Measurements from ENCODE around the gene STX17. TPM values are rescaled to one million over a fixed set of nuclear protein-coding genes. Genes with fewer than 3 reads are reported as not detected.

Gene STX17
- total RNA-seq, 1 donor: 35.0 TPM

- no peak for DNase-seq (ENCODE audit: low read depth)
- no peak overlapping the region for H3K4me3 ChIP-seq (ENCODE audit: low read depth, low read length)
- TF ChIP-seq, protein P1, sequence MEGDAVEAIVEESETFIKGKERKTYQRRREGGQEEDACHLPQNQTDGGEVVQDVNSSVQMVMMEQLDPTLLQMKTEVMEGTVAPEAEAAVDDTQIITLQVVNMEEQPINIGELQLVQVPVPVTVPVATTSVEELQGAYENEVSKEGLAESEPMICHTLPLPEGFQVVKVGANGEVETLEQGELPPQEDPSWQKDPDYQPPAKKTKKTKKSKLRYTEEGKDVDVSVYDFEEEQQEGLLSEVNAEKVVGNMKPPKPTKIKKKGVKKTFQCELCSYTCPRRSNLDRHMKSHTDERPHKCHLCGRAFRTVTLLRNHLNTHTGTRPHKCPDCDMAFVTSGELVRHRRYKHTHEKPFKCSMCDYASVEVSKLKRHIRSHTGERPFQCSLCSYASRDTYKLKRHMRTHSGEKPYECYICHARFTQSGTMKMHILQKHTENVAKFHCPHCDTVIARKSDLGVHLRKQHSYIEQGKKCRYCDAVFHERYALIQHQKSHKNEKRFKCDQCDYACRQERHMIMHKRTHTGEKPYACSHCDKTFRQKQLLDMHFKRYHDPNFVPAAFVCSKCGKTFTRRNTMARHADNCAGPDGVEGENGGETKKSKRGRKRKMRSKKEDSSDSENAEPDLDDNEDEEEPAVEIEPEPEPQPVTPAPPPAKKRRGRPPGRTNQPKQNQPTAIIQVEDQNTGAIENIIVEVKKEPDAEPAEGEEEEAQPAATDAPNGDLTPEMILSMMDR (IDR thresholded peaks at IDR 0.05; ENCODE audit: insufficient read depth, low read depth, low read length): no peak
Observed at GRCh38 chr9:99903393-99903792, 3.1 kb upstream of the STX17 start.

- DNase-seq (ENCODE audit: low read depth): no peak
- TF ChIP-seq, protein P1 (IDR thresholded peaks at IDR 0.05; ENCODE audit: insufficient read depth, low read depth, low read length): no peak
- H3K4me3 ChIP-seq (ENCODE audit: low read depth, low read length): peak overlapping the region; percentile 82
Observed at GRCh38 chr9:99905833-99906402, 536 bp upstream of the STX17 start.

GRCh38 chr9:99907208-99907532 is 716 bp downstream of the STX17 start:
- TF ChIP-seq, protein P1 (IDR thresholded peaks at IDR 0.05; ENCODE audit: insufficient read depth, low read depth, low read length): no peak
- no peak for DNase-seq (ENCODE audit: low read depth)
- H3K4me3 ChIP-seq (ENCODE audit: low read depth, low read length): peak overlapping the region; percentile 82

DNA sequence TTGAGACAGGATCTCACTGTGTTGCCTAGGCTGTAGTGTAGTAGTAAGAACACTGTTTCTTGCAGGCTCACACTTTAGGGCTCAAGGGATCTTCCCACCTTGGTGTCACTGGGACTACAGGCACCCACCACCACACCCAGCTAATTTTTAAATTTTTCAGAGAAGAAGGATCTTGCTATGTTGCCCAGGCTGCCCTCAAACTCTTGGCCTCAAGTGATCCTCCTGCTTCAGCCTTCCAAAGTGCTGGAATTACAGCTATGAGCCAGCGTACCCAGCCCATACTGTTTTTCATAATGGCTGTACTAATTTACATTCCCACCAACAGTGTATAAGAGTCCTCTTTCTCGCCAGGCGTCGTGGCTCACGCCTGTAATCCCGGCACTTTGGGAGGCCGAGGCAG is 5.1 kb downstream of the STX17 start:
- H3K4me3 ChIP-seq (ENCODE audit: low read depth, low read length): no peak overlapping the region
- TF ChIP-seq, protein P1 (IDR thresholded peaks at IDR 0.05; ENCODE audit: insufficient read depth, low read depth, low read length): no peak
- DNase-seq (ENCODE audit: low read depth): no peak

GRCh38 chr9:99916650-99917049 is 10.2 kb downstream of the STX17 start:
- TF ChIP-seq, protein P1 (IDR thresholded peaks at IDR 0.05; ENCODE audit: insufficient read depth, low read depth, low read length): no peak
- DNase-seq (ENCODE audit: low read depth): no peak
- H3K4me3 ChIP-seq (ENCODE audit: low read depth, low read length): no peak overlapping the region

DNA sequence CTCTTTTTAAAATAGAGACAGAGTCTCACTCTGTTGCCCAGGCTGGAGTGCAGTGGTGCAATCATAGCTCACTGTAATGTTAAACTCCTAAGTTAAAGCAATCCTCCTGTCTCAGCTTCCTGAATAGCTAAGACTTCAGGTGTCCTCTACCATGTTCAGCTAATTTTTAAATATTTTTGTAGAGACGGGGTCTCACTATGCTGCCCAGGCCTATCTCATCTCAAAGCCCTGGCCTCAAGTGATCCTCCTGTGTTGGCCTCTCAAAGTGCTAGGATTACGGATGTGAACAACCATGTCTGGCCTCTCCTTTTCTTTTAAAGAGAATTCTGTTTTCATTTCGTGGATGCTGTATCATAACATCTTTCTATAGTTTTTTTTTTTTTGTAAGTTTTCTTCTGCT is 11.7 kb downstream of the STX17 start:
- H3K4me3 ChIP-seq (ENCODE audit: low read depth, low read length): no peak overlapping the region
- no peak for DNase-seq (ENCODE audit: low read depth)

More for the DNA sequence above, 11.7 kb downstream of the STX17 start:
- TF ChIP-seq, protein P1 (IDR thresholded peaks at IDR 0.05; ENCODE audit: insufficient read depth, low read depth, low read length): no peak

Measured in fibroblast of villous mesenchyme (primary cell).